NCI-H187 treated with DMSO at 0.1 percent for 48 hours (cell line): ENCODE data around the gene AHNAK2.

Experiments
- DNase-seq: peaks from one replicate; lab custom pipeline; 2025; lab: John Stamatoyannopoulos, UW

AHNAK2 gene

GRCh38 chr14:104985675-104986486 is 7.7 kb upstream of the AHNAK2 start, which contains the start of gene CLBA1:
CLBA1 (plus strand) TSS chr14:104985788; CDS start chr14:104986432, 644 bp downstream.
- DNase-seq, result no peak

DNA sequence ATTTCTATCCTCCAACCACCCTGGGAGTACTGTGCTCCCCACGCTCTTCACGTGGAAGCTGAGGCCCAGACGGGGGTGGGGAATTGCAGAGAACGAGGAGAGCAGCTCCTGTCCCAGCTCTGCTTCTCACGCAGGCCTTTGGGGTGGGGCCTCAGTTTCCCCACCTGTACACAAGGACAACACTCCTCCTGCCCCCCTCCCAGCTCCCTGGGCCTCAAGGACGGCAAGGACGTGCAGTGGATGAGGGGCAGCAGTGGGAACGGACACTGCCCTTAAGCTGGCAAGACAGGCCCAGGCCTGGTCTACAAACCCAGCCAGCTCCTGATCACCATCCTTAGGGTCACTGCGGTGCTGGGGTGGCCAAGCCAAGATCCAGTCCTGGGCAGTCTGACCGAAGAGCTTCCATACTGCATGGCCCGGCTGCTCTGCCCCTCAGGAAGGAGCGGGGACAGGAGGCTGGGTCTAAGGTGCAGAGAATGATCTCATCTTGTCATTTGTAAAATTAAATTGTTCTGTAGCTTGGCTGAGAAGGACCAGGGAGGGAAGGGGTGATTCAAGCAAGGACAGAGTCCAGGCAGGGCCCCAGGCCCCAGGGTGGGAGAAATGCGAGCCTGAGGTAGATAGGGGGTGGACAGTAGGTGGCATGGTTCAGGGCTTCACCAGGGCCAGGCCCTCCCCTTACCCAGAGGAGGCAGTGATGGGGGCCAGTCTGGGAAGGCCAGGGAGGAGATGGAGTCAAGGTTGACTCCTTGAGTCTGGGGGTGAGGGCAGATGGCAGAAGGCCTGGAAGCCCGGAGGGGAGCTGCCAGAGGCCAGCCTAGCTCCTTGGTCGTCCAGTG is 6.1 kb upstream of the AHNAK2 start:
- no peak for DNase-seq

- DNase-seq, result no peak
These were observed 5.1 kb upstream of the AHNAK2 start for GRCh38 chr14:104983231-104983721.

DNA sequence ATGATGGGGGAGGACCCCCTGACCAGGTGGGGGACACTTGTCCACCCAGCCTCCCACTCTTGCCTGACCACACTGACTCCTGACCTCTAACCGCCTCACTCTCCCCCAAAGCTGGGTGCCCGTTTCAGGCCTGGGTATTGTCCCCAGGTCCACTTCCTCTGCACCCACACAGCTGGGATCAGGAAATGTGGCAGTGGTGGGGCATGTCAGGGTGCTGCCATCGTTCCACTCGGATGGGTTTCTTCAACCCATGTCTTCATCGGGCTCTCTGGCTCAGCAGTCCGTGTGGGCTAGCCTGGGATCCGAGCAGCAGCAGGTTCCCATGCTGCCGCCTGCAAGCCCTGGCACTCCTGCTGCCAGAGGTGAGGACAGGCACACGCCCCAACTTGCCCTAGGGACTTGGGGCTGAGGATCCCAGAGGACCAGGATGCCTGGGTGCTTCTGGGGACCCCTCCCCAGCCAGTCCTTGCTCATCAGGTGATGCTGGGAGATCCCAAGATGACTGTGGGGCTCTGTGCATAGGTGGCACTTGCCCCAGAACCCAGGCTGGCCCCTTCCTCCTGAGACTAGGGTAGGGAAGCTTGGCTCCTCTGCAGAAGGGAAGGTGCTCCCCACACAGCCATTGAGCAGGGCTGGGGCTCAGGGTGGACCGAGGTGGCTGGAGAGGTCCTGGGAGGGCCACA is 4.5 kb upstream of the AHNAK2 start:
- DNase-seq, result no peak

DNA sequence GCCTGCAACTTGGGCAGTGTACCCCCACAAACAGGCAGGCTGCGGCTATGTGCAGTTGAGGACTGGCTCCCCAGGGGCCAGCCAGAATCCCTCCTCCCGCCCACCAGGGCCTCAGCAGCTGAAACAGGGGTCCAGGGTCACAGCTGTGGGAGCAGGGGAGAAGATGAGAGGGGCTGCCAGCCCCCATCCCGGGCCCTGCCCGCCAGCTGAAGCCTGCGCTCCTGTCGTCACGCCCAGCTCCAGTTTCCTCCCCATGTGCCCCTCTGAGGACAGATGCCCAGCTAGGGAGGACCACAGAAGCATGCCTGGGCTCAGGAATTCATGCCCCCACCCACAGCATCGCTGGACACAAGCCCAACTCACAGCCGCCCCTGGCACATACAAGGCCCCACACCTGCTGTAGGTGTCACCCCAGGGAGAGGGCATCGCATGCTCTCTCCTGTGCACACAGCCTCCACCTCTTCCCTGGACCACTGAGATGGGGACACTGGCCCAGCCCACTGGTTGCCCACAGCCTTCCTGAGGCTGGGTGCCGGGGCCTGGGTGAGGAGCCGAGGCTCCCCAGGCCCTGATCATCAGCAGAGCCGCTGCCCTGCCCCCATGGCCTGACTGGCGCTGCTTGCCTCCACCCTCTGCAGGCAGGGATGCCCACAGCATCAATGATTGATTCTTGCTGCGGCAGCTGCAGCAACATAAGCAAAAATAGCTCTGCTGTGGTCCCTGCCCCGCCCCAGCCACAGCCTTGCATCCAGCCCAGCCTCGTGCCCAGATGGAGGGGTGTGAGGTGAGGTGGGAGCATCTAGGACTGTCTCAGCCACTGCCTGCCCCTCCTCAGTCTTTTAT is 3.7 kb upstream of the AHNAK2 start:
- no peak for DNase-seq

- no peak for DNase-seq
These were observed 2.7 kb upstream of the AHNAK2 start for GRCh38 chr14:104980611-104981531.

DNA sequence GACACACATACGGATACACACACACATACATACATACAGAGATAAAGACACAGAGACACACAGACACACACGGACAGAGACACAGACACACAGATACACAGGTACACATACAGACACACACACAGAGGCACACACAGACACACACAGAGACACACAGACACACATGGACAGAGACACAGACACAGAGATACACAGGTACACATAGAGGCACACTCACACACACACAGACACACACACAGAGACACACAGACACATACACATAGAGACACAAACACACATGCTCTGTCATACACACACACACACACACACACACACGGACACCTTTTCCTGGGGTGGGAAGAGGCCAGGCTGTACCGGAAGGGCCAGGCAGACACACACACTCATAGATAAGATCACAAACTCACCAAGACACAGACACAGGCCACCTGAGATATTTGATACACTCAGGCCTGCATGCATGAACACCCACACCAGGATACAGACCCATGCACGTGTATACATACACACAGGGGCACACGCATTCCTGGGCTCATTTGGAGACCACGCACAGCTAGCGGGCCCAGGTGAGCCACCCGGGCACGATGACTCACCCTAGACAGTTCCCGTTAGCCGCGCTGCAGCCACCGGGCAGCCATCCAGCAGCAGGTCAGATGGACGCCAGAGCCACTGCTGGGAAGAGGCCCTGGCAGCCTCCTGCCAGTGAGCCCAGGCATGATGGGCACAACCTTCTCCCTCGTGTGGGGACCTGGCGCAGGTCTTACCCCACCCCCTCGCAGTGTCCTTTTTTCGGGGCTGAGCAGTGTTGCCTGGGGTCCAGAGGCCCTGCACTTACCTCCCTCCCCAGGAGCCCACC is 1.8 kb upstream of the AHNAK2 start:
- no peak for DNase-seq

DNA sequence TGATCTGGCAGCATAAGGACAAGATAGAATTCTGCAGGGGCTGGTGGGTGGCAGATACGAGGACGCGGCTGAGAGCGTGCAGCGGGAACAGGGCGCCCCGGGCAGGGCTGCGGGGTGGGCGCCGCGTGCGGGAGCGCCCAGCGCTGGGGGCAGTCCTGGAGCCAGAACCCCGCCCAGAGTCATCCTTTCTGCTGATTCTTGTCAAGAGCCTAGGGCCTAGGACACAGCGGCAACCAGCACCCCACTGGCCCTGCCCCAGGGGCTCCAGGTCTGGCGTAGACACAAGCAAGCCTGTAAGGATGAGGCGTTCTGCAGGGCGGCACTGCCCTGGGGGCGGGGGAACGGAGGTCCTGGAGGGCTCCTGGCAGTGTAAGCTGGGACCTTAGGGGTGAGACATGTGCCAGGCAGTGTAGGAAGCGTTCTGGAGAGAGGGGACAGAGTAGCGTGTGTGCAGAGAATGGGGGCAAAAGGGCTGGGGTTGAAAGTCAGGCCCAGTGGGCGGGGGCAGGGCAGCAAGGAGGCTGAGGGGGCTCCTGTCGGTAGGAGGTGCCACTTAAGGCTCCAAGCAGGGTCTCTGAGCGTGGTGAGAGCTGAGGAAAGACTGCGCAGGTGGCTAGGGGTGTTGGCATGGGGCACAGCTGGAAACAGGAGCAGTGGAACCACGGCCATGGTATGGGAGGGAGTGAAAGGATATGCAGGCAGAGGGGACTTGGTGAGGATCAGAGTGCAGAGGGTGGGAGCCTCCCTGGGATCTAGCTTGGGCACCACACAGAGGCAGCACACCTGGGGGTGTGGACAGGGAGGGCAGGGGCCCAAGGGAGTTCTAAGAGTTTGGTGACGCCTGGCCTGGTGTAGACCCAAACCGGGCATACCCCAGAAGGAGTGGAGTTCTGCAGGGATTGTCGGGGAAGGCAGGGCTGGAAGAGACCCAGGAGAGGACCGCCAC is 845 bp upstream of the AHNAK2 start:
- no peak for DNase-seq

GRCh38 chr14:104977008-104977680 is 1.0 kb downstream of the AHNAK2 start:
- no peak for DNase-seq

DNA sequence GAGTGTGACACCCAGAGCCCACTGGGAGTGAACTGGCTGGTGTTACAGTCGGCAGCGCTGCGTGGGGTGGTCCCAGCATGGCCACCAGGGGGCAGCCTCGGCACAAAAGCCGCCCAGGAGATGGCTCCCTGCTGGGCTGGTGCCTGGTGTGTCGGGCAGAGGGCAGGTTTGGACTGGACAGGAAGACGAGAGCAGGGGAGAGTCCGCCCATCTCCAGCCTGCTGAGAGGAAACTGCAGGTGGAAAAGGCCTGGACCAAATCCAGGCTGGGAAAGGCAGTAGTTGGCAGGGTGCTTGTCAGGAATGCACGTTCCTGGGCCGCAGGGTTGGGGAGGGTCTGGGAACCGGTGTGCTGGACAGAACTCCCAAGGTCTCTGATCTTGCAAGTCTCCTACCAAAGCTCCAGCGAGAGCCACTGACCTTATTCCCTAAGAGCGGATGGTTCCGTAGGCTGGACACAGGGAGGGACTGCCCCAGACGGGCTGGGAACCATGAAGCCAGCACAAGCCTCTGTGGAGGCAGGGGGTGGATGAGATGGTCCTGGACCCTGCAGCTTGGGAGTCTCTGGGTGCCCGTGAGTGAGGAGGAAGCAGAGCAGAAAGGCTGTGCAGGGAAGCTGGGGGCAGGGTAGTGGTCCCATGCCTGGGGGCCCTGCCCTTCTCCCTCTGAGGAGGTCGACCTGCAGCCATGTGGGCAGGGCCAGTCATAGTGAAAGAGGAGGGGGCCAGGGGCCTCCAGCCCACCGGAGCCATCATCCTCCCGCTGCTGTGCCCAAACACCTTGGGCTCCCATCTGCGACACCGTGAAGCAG is 1.8 kb downstream of the AHNAK2 start:
- no peak for DNase-seq

DNA sequence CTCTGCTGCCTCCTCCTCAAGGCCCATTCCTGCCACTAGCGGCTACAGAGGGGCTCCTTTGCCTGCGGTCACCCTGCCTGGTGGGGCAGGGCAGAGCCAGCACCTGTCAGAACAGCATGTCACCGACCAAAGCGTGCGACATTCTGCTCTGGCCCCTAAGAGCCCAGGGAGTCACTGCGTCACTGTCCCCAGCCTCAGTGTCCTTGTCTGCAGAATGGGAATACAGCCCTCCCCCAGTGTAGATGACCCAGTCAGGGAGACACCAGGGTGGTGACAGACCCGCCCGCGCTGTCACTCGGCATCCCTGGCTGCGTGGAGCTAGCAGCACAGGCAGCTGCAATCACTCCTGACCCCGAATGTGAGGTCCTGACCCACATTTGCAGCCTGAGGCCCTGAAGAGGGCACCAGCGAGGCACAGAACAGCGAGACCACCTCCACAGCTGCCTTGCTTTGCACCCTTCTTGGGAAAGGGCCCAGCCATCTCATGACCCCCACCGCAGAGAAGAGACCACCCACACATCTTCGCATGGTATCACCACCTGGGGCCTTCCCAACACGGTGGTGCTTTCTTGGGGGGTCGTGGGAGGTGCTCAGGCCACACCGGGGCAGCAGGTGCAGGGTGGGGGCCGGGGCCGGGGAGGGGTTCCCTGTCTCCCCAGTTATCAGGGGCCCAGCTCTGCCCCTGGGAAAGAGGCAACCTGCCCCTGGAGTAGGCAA is 2.5 kb downstream of the AHNAK2 start:
- no peak for DNase-seq

DNA sequence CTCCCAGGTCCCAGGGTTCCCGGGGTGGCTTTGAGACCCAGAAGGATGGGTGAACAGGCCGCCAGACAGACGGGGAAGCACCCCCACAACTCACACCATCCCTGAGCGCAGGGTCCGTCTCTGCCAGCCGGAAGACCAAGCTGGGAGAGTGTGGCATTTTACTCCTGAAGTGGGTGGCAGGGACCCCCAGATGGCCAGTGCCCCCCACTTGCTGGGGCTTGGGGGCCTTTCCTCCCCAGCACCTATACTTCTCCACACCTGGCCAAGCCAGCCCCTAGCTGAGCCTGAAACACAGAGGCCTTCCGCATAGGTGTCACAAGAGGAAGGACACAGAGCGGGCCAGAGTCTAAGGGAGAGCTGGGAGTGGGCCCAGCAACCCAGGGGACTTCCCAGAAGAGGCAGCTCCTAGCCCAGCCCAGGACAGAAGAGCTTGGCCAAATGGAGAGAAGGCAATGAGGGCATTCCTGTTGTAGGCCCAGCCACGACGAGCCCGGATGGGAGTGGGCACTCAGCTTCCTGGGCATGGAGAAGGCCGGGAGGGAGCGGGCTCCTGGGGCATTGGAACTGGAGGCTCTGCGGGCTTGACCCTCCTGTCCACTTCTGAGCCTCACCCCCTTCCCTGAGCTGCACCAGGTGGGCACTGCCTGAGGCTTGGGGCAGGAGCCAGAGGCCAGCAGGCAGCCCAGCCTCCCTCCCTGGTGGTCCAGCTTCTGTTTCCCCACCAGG is 3.3 kb downstream of the AHNAK2 start:
- no peak for DNase-seq

DNA sequence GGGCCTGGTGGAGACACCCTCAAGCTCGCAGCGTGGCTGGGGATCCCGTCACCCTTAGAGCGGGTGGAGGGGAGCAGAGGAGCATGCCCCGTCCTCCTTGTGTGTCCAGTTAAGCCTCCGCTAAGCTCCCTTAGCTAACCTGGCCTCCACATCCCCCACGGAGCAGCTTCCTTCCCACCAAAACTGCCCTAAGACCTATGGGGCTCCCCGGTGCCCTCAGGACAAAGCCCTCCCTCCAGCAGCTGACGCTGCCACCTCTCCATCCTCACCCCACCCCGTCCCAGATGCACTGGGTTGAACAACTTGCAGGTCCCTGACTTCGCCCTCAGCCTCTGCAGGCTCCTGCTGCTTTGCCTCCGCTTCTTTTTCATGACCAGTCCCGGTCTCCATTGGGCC is 4.0 kb downstream of the AHNAK2 start:
- DNase-seq, result no peak

DNA sequence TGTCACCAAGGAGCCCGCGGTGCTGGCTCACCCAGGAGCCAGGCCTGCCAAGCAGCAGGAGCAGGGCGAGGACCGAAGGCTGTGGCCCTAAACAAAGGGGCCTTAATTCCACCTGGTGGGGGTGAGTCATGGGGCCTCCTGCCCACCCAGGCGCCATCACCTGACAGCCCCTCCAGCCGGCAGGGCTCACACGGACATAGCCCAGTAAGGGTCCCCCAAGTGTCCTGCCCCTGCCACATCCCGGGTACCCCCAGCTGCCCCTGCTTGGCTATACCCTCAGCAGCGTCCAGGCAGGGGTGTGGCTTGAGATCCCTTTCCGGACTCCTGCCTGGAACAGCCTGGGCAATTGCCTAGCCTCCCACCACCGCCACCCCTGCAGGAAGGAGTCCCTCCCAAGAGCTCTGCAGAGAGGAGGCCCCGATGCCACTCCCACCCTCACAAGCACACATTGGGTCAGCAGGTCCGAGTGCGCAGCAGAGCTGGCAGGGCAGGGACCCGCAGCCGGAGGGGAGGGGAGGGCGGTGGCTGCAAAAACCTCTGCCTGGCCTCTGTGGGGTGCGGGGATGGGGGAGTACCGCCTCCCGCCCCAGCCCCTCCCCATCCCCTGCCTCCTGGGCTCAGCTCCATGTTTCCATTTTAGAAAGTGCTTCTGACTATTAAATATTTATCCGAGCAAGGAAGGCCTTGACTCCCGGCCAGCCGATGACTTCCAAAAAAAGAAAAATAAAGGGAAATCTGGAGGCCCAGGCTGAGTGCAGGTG is 4.6 kb downstream of the AHNAK2 start:
- no peak for DNase-seq

GRCh38 chr14:104973135-104973384 is 5.1 kb downstream of the AHNAK2 start:
- no peak for DNase-seq
